Measurements from ENCODE around the gene IQSEC2.

GRCh38 chrX:53324803-53325202, 43.4 kb upstream of the IQSEC2 start:
- TF ChIP-seq EP300 (IDR thresholded peaks at IDR 0.05; ENCODE audit: borderline replicate concordance): no peak
- TF ChIP-seq NFIC (IDR thresholded peaks at IDR 0.05): no peak
- no peak for TF ChIP-seq EGR1 (IDR thresholded peaks at IDR 0.05)
